HL-60 (cell line): ENCODE measurements around the gene CNTNAP5.

ENCODE experiments used
- CTCF ChIP-seq: IDR thresholded peaks from one replicate; pipeline ENCODE4 v1.5.1; 2011; ENCODE audit warnings: low read length, control low read depth, inconsistent platforms; ENCODE audit not compliant: insufficient read depth
- POLR2AphosphoS5 ChIP-seq: IDR thresholded peaks from 2 replicates; pipeline ENCODE4 v1.6.1; 2012; ENCODE audit warnings: low read depth

DNA sequence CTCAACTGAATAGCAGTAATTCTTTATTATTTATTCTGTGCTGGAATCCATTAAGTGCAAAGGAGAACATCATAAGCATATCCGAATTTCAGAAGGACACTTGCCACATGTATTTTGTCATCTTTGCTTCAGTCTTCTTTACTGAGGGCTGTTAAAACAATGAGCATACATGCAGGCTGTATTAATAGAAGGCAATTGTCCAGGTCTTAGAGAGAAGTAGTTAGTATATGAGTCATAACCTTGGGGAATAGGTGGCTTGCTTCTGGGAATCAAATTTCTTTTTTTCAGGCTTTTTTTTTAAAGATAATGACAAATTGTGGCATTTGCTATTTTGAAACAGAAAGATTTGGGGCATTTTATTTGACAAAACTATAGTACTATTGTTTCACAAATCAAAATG, 773.5 kb downstream of the CNTNAP5 start:
- TF ChIP-seq CTCF: no peak
- TF ChIP-seq POLR2AphosphoS5: no peak
